GM12878 (cell line): ENCODE data around the gene TSC2.

ENCODE experiments used
- BRCA1 ChIP-seq: IDR thresholded peaks from 2 replicates; pipeline ENCODE4 v1.6.1; 2011; ENCODE audit warnings: low read depth, low read length, improper control_type of control experiment
- E4F1 ChIP-seq: fragments of 450-650 bp; IDR thresholded peaks from 2 replicates; pipeline ENCODE4 v1.6.1; 2018; ENCODE audit warnings: borderline replicate concordance, mild to moderate bottlenecking; ENCODE audit not compliant: partially characterized antibody
- MTA2 ChIP-seq: fragments of 450-650 bp; IDR thresholded peaks from 2 replicates; pipeline ENCODE4 v1.6.1; 2016; ENCODE audit warnings: low read depth, mild to moderate bottlenecking, moderate library complexity
- PRDM15 ChIP-seq: fragments of 450-650 bp; formaldehyde crosslinking; IDR thresholded peaks from 2 replicates; pipeline ENCODE4 v1.4.0; 2020; ENCODE audit warnings: mild to moderate bottlenecking, moderate library complexity

- TF ChIP-seq MTA2, result no peak
- no peak for TF ChIP-seq BRCA1
- TF ChIP-seq E4F1, result no peak
- no peak for TF ChIP-seq PRDM15 (CRISPR knock-in tag)
Observed at GRCh38 chr16:2078096-2078495, 30.3 kb downstream of the TSC2 start.
